Daoy (cell line): ENCODE data around the gene TRMT2A. TPM values are rescaled to one million over a fixed set of nuclear protein-coding genes. Genes with fewer than 3 reads are reported as not detected.
A peak's percentile ranks its signal among the peaks of the same experiment; 100 is the strongest.

Experiments
- DNase-seq: peaks from one replicate; pipeline ENCODE4 v3.0.0-alpha.2; 2015; ENCODE audit warnings: low read depth
- total RNA-seq: library from RNA; depleted of rRNA; stranded (reverse); fragments of >200 nt; shearing (Covaris generic); gene quantifications from 2 replicates; pipeline ENCODE4 v1.2.3, GENCODE V29; 2014

Gene TRMT2A
- total RNA-seq, 1 experiment from 2014 or later: 41.3 TPM

GRCh38 chr22:20149257-20150250 is 32.5 kb upstream of the TRMT2A start:
- DNase-seq: no peak

DNA sequence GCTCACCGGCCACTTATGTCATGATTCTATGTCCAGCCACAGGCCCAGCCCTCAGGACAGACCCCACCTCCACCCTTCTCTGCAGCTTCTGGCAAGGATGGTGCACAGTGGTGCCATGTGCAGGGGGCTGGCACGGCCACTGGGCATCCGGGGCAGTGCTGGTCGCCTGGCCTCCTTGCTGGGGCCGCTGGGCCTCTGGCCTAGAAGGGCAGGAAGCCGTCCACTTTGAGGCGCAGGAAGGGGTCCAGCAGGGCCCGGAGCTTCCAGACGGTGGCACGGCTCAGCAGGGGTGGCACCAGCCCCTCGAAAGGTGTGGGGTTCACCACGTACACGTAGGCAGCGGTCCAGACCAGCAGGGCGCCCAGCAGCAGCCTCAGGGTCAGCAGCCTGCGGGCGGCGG is 31.4 kb upstream of the TRMT2A start:
- DNase-seq: no peak

DNA sequence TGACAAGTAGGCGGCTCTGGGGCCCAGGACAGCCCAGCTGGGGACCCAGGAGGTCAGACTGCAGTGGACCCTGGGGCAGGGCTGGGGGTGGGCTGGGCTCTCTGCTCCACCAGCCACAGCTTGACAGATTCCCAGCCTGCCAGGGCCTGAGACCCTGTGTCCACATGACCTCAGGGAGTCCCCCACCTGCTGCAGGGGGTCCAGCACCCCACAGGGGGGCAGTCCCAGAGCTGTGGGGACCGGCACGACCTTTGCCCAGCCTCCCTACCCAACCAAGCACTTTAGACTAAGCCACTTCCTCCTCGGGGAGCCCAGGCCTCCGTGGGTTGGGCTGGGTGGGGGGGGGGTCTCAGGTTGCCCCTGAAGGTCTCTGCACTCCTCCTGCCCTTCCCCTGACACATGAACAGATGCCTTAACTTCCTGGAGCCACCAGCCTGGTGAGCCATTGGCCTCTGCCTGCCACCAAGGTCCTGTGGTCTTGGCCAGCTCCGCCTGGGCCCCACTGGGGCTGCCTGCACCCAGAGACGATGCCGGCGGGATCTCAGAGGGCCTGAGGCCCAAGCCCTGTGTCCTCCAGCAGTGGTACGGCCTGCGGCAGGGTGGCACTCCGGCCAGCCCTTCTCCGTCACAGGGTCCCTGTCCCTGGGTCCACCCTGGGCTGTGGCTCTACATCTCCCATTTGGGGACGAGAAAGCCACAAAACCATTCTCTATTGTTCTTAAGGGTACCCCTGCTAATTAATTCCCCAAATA is 30.4 kb upstream of the TRMT2A start:
- DNase-seq: no peak

DNA sequence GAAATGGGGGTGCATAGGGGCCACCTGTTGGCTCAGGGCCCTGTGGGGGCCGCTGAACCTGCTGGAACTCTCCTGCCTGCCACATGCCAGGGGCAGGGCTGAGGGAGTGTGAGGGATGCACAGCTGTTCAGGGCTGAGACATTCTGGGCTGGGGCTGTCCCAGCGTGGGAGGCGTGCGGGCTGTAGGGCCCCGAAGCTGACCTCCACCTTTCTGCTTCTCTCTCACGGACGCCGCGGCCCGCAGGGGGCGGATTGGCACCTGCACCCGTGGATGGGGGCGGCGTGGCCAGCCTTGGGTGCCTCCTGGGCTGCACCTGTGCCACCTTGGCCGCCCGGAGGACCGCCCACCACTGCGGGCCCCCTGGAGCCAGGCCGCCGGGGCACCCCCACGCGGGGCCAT is 29.8 kb upstream of the TRMT2A start:
- no peak for DNase-seq

DNA sequence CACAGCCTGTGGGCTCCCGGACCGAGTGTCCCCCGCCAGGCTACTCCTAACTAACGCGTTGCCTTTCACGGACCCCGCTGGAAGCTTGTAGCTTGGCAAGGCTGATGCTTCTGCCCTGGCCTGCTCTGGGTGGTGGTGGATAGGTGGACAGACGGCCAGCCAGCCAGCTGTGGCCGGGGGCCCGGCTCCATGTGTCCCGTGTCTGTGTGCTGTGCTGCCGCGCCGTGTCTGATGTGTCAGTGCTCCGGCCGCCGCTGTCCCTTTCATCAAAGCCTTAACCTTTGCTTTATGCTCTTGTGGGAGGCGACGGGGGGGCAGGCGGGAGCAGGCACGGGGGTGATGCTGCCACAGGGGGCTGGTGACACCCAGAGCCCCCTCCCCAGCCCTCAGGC is 28.8 kb upstream of the TRMT2A start:
- DNase-seq: no peak

- DNase-seq: no peak
These were observed 28.3 kb upstream of the TRMT2A start for GRCh38 chr22:20145206-20145831.

DNA sequence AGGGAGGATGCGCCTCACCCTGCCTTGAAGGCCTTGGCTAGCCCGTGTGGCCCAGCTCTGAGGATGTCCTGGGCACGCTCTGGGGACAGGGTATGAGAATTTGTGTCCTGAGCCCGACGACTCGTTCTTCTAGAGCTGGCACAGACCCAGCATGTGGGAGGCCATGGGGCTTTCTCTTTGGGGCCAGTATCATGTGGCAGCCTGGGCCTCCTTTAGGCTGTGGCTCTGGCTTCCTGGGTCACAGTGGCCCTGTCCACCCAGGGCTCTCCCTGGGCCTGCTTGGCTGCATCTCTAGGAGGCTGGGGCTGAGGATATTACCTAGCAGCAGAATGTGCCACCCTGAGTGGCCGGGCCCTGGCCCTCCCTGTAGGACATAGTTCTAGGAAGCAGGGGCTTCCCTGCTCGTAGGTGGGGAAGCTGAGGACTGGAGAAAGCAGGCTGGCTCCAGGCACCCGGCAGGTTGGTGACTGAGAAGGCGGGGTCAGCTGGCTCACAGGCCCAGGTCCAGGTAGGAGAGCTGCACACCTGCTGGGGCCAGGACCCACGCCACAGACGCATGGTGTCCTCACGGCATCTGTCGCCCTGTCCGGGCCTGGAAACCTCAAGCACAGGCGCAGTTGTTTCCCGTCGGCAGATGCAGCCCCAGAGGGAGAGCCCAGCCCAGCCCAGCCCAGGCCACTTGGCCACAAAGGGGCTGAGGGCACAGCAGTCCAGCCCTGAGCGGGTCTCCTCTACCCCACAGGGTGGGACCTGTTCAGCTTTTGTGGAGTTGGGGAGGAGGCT is 27.0 kb upstream of the TRMT2A start:
- DNase-seq: no peak

DNA sequence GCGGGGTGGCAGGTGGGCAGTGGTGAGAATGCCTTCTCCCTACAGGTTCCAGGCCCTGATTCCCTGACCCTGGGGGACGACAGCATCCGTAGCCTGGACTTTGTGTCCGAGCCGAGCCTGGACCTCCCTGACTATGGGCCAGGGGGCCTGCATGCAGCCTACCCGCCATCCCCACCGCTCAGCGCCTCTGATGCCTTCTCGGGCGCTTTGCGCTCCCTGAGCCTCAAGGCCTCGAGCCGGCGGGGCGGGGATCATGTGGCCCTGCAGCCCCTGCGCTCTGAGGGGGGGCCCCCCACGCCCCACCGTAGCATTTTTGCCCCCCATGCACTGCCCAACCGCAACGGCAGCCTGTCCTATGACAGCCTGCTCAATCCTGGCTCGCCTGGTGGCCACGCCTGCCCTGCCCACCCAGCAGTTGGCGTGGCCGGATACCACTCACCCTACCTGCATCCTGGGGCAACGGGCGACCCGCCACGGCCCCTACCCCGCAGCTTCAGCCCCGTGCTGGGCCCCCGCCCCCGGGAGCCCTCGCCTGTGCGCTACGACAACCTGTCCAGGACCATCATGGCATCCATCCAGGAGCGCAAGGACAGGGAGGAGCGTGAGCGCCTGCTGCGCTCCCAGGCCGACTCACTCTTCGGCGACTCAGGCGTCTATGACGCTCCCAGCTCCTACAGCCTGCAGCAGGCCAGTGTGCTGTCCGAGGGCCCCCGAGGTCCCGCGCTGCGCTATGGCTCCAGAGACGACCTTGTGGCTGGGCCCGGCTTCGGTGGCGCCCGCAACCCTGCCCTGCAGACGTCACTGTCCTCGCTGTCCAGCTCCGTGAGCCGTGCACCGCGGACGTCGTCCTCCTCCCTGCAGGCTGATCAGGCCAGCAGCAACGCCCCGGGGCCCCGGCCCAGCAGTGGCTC is 25.9 kb upstream of the TRMT2A start:
- DNase-seq: no peak

DNA sequence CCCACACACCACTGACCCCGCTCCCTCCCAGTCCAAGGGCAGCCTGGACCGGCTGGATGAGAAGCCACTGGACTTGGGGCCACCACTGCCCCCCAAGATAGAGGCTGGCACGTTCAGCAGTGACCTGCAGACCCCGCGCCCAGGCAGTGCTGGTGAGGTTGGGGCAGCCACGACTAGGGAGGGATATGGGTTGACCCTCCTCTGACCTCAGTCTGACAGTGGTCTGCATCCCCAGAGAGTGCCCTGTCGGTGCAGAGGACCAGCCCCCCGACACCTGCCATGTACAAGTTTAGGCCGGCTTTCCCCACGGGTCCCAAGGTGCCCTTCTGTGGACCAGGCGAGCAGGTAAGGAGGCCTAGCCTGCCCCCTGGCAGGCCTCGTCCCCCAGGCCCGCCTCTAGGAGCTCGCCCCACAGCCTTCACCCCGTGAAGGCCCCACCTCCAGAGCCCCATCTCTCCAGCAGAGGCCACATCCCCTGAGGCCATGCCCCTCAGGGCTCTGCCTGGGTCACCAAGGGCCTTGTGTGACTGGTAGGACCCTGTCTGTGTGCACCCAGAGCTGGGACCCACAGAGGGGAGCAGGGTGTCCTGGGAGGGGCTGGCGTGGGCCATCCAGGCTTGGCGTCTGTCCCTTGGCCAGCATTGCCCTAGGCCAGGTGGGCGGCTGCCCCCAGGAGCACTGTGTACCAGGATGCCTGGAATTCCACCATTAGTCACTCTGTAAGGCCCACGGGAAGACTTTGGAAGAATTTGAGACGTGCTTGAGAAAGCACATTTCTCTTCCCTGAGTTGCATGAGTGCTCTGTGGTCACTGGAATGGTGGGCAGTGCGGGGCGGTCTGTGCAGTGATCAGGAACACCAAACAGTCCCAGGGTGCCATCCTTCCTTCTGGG is 24.4 kb upstream of the TRMT2A start:
- DNase-seq: peak; percentile 47

DNA sequence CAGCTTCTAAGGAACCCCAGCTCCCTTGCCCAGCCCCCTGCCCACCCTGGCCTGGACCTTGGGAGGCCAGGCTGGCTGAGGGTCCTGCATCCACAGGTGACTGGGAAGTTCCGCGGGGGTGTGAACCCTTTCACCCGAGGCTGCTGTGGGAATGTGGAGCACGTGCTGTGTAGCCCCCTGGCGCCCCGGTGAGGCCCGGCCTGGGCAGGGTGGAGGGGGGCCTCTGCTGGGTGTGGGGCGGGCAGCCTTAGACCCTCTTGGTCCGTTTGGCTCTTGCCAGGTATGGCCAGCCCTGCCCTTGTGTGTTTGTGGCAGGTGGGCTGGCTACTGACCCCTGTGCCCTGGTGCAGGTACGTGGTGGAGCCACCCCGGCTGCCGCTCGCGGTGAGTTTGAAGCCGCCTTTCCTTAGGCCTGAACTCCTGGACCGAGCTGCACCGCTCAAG is 23.5 kb upstream of the TRMT2A start:
- DNase-seq: no peak

- no peak for DNase-seq
These were observed 23.1 kb upstream of the TRMT2A start for GRCh38 chr22:20140107-20140445.

GRCh38 chr22:20139391-20140106 is 22.5 kb upstream of the TRMT2A start:
- no peak for DNase-seq

GRCh38 chr22:20138868-20139267 is 21.8 kb upstream of the TRMT2A start:
- DNase-seq: no peak

- DNase-seq: no peak
These were observed 21.4 kb upstream of the TRMT2A start for GRCh38 chr22:20138417-20138738.

DNA sequence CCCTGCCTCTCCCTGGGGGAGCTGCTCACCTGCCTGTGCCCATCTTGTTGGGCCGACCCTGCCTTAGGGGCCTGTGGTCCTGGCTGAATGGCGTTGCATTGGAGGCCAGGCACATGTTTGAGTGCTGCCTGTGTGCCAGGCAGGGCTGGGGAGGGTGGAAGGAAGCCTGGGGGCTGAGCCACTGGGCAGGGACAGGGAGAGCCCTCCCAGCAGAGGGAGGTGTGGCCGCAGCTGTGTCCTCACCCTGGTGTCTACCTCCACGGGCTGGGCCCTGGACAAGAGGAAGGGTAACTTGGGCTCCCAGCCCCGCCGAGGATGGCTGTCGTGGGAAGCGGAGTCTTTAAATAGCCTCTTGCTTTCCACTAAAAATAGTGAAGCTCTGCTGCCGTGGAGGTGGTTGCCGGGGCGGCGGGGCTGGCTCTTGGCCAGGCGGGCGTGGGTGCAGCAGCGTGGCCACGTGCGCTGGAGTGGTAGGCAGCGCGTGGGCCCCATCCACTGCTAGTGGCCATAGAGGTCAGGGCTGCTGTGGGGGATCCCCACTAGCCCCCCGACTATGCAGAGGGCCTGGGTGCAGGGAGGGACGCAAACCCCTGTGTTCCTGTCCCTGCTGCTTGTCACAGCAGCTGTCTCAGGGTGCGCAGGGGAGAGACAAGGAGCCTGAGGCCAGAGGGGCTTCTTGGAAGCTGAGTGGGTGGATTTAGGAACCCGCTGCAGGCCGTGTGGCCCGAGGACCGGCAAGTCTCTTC is 20.8 kb upstream of the TRMT2A start:
- no peak for DNase-seq

DNA sequence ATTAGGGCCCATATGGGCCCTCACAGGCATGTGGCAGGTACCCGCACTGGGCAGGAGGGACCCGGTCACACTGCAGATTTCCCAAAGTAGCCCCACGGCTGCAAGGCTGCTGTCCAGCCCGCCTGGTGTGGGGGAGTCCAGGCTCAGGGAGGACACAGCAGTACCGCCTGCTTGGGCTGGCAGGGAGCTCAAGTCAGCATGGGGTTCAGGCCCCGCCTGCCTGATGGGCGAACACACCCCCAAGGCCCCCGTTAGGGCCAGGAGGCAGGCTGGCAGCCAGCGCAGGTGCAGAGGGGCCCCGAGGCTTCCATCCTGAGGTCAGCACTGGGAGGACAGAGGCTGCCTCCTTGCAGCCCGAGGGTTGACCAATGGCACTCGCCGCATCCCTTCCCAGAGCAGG is 20.1 kb upstream of the TRMT2A start:
- DNase-seq: no peak

- no peak for DNase-seq
These were observed 19.5 kb upstream of the TRMT2A start for GRCh38 chr22:20136603-20136873.

DNA sequence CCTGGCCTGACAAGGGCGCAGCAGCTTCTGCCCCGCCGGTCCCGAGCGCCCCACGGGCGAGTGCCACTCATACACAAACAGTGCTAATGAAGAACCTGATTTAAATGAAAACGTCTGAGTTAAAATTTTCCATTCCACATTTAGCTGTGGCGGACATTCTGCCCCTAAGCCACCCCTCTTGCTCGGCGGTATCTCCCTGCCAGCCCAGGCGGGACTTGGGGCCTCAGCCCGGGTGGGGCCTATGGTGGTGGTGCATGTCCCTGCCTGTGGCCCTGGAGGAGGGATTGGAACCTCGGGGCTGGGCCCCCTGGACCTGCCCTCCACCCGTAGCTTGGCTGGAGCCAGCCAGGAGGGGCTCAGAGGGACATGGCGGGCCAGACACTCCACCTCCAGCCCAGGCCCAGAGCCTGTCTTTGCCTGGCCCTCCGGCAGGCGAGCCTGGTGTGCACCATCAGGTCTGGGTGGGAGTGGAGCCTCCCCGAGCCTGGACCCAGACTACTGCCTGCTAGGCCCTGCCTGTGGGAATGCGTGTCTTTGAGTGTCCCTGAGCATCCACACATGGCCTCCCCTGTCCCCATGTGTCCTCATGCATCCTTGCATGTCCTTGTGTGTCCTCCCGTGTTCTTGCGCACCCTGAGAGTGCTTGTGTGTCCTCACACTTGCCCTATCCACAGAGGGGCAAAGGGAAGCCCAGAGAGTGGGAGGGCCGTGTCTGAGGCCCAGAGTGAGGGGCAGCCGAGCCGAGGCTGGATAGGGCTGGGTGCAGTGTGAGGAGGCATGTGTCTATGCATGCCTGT is 19.0 kb upstream of the TRMT2A start:
- no peak for DNase-seq
